HepG2 (cell line): ENCODE data around the gene NUDT3. TPM values are rescaled to one million over a fixed set of nuclear protein-coding genes. Genes with fewer than 3 reads are reported as not detected.

Experiments used
- ATAC-seq: fragments of 200-7000 bp; cut with Tn5 transposase; 3 replicates; pipeline ENCODE4 v1.9.1; 2020; ENCODE audit warnings: mild to moderate bottlenecking, moderate library complexity
- BruUV-seq: library from RNA; stranded (reverse); fragments of 400-500 nt; replicated peaks from 2 replicates; lab custom pipeline; 2021; lab: Mats Ljungman, UMichigan
- CTCF ChIA-PET: fragments of 300-600 bp; formaldehyde crosslinking; extraction: SDS; loops from one replicate; lab custom pipeline; 2021; ENCODE audit warnings: low total read pairs, inconsistent platforms, low intra/inter-chr PET ratio; lab: Yijun Ruan, JAX
- POLR2A ChIA-PET: fragments of 350-600 bp; sonication (Branson Sonifier 250); formaldehyde crosslinking; loops from one replicate; lab custom pipeline; 2020; ENCODE audit warnings: antibody characterized with exemption, inconsistent platforms; lab: Yijun Ruan, JAX
- DNase-seq: peaks from one replicate; pipeline ENCODE4 v3.0.0-alpha.2; 2015; ENCODE audit warnings: low spot score
- FAIRE-seq: peaks from 3 replicates; lab custom pipeline; 2011; peaks lifted over from hg19 to GRCh38; lab: Jason Lieb, UNC
- H2AFZ ChIP-seq: one replicate; pipeline ENCODE4 v1.6.1; 2011; ENCODE audit warnings: low read length, inconsistent platforms
- H3K27ac ChIP-seq: fragments of 300-600 bp; 3 replicates; pipeline ENCODE4 v1.8.0; 2011; ENCODE audit warnings: mixed run types, mild to moderate bottlenecking, mixed read lengths, low read length, inconsistent platforms; ENCODE audit not compliant: insufficient read depth; ENCODE audit errors: extremely low read length
- H3K27me3 ChIP-seq, 2 experiments: fragments of 200-600 bp in 1 of 2; 2 replicates in 1 of 2; 3 replicates in 1 of 2; pipeline versions ENCODE4 v1.6.0 to v1.8.0; 2011; ENCODE audit warnings: low read length in 2 of 2, mild to moderate bottlenecking in 2 of 2, moderate library complexity in 2 of 2, inconsistent platforms in 1 of 2; ENCODE audit not compliant: insufficient read depth in 2 of 2, control insufficient read depth in 1 of 2
- H3K36me3 ChIP-seq, 2 experiments: fragments of 200-600 bp in 1 of 2; replicated peaks in 1 of 2; 2 replicates in 1 of 2; 3 replicates in 1 of 2; pipeline versions ENCODE4 v1.5.1 to v1.8.0; 2011; ENCODE audit warnings: low read length in 2 of 2, inconsistent platforms in 1 of 2; ENCODE audit not compliant: insufficient read depth in 2 of 2, control insufficient read depth in 1 of 2
- H3K4me1 ChIP-seq: 2 replicates; pipeline ENCODE4 v1.5.1; 2012; ENCODE audit warnings: low read length, inconsistent platforms; ENCODE audit not compliant: insufficient read depth
- H3K4me2 ChIP-seq: 2 replicates; pipeline ENCODE4 v1.6.0; 2011; ENCODE audit warnings: low read depth, low read length, inconsistent platforms
- H3K4me3 ChIP-seq, 3 experiments: fragments of 200-600 bp in 1 of 3; sonication (generic), shearing (Covaris generic) in 1 of 3; replicated peaks in 1 of 3; 2 replicates each; pipeline ENCODE4 v1.5.1; 2011 to 2016; ENCODE audit warnings: low read length in 3 of 3, inconsistent platforms in 2 of 3, low read depth in 2 of 3, mild to moderate bottlenecking in 2 of 3, control low read depth in 1 of 3, mixed read lengths in 1 of 3; ENCODE audit not compliant: insufficient read depth in 1 of 3
- H3K79me2 ChIP-seq: one replicate; pipeline ENCODE4 v1.6.1; 2011; ENCODE audit warnings: low read length, inconsistent platforms; ENCODE audit not compliant: insufficient read depth
- H3K9ac ChIP-seq: 2 replicates; pipeline ENCODE4 v1.6.0; 2011; ENCODE audit warnings: mild to moderate bottlenecking, low read depth, low read length, inconsistent platforms; ENCODE audit not compliant: insufficient read depth
- H3K9me3 ChIP-seq: 2 replicates; pipeline ENCODE4 v1.5.1; 2012; ENCODE audit warnings: mild to moderate bottlenecking, low read length
- H4K20me1 ChIP-seq: 2 replicates; pipeline ENCODE4 v1.6.0; 2011; ENCODE audit warnings: inconsistent platforms, mild to moderate bottlenecking, low read length, moderate library complexity; ENCODE audit not compliant: insufficient read depth
- CTCF ChIP-seq: sonication (generic); formaldehyde crosslinking; IDR thresholded peaks from 2 replicates; pipeline ENCODE4 v1.5.0; 2020; ENCODE audit warnings: mild to moderate bottlenecking, missing genetic modification reagents, moderate library complexity
- ZBTB4 ChIP-seq: sonication (generic); formaldehyde crosslinking; IDR thresholded peaks from 2 replicates; pipeline ENCODE4 v1.4.0; 2020; ENCODE audit warnings: missing genetic modification reagents, mild to moderate bottlenecking, borderline replicate concordance
- ZFP91 ChIP-seq: sonication (generic); formaldehyde crosslinking; IDR thresholded peaks from 2 replicates; pipeline ENCODE4 v1.9.0; 2022; ENCODE audit warnings: missing genetic modification reagents, mild to moderate bottlenecking, borderline replicate concordance
- WGBS: methylation state at CpG from one replicate; pipeline ENCODE4 v1.1.6; 2017; ENCODE audit warnings: low lambda C conversion rate; 5-methylcytosine and 5-hydroxymethylcytosine counted together
- in situ Hi-C: cut with HindIII; loops from 2 replicates; pipeline ENCODE4 v1.10.0; 2017; ENCODE audit warnings: low pct_unique_long_range_greater_than_20kb; ENCODE audit not compliant: extremely low pct_ligation_motif_present
- intact Hi-C: fragments of 100-400 bp; cut with micrococcal nuclease; formaldehyde crosslinking; loops from one replicate; pipeline ENCODE4 v1.10.0; 2022; ENCODE audit not compliant: unreplicated experiment
- polyA plus RNA-seq, 8 experiments: library from polyadenylated mRNA; depleted of rRNA in 3 of 8; stranded (reverse) in 7 of 8; unstranded in 1 of 8; fragments of >200 nt; fragmentation: Illumina TruSeq in 4 of 8; extraction: Trizol in 4 of 8; gene quantifications; 2 replicates each; pipeline versions ENCODE4 v1.2.1 to v1.2.3, GENCODE V29; 2011 to 2016; ENCODE audit warnings: low read depth in 4 of 8, missing spikeins in 1 of 8, mixed read lengths in 1 of 8; ENCODE audit not compliant: insufficient read depth in 1 of 8
- total RNA-seq, 5 experiments: library from RNA; depleted of rRNA; stranded (reverse); fragments of >200 nt; fragmentation: Illumina TruSeq; extraction: Trizol; gene quantifications; 2 replicates each; pipeline ENCODE4 v1.2.3, GENCODE V29; 2016; ENCODE audit warnings: low read depth in 1 of 5

Gene NUDT3
- total and polyA plus RNA-seq, 2 of the 13 experiments (the other 11 are each of a cell fraction or from before 2014, with no cell fraction given): 20.2 to 20.6 TPM

- Histone ChIP-seq H3K9ac (no peak overlapping the region), H3K27ac (no peak overlapping the region), H3K79me2 (no peaks in the 10 kb centered on the region), H2AFZ (no peak overlapping the region), H3K9me3 (no peaks in the 10 kb centered on the region), H3K4me2 (no peak overlapping the region; the same call in 1 of the 2 replicates), H3K36me3 (no peaks in the 10 kb centered on the region), H3K4me3 (no peak overlapping the region), H3K27me3 (no peaks in the 10 kb centered on the region), H3K4me1 (peaks cover 50% of the 10 kb centered on the region), H4K20me1 (no peaks in the 10 kb centered on the region)
- intact Hi-C loops: no loop called here
- no TSS peak for BruUV-seq
- DNase-seq: peak; percentile 31
- TF ChIP-seq ZBTB4: no peak
- 0 out of 2 replicates have a peak, but pooled peaks have one; percentile 9 for TF ChIP-seq CTCF (CRISPR knock-in tag)
- TF ChIP-seq ZFP91 (CRISPR knock-in tag): 0 out of 2 replicates have a peak, but pooled peaks have one; percentile 22
- 76% methylated on average over 13 of the region's 13 CpGs for WGBS
- in situ Hi-C loops: no loop called here
- ATAC-seq: peak; percentile 72
- ChIA-PET CTCF (no interaction called here), POLR2A (no interaction called here)
- FAIRE-seq: no peak
Observed at GRCh38 chr6:34272013-34272926, 120.2 kb downstream of the NUDT3 start.
